Stimulated activated CD4-positive, alpha-beta T cell treated with anti-CD3 and anti-CD28 coated beads, Interleukin-15, amount 100 ng/mL, for 48 hours (primary cell): Measurements from ENCODE around the gene GUCA1C.

ENCODE experiments used
- DNase-seq, 2 donors: peaks; one replicate each; pipeline ENCODE4 v3.0.0-alpha.2; 2020; ENCODE audit warnings: low read depth in 2 of 2

Gene GUCA1C

DNA sequence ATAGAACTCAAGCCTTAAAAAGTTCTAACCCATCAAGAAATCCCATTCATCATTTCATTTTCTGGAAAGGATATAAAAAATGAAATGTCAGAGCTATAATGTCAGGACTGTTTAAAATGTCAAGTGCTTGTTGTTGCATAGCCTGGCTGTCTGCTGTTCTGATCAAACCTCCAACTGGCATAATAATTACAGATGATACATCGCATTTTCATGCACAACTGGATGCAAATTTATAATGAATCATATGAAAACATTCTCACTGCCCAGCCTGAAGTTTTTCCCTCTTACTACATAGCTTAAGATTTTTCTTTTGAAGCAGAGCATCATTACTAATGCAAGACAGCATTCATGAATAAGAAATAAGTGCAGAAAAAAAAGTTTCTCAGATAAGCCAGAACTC lies 46.5 kb downstream of the GUCA1C start:
- DNase-seq, result no peak

DNA sequence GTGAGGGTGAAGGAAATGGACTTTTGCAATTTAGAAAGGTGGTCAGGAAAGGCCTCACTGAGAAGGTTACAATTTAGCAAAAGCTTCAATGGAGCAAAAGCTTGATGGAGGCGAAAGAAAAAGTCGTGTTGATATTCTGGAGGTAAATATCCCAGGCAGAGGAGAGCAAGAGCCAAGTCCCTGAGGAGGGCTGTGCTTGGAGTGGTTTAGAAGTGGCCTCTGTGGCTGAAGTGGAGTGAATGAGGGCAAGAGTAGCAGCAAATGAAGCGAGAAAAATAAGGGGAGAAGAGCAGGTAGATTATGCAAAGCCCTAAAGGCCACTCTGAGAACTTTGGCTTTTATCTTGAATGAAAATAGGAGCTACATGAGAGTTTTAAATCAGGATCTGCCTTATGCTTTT lies 54.1 kb downstream of the GUCA1C start:
- DNase-seq, result no peak

GRCh38 chr3:108897883-108898282 lies 55.8 kb downstream of the GUCA1C start:
- DNase-seq, result no peak

DNA sequence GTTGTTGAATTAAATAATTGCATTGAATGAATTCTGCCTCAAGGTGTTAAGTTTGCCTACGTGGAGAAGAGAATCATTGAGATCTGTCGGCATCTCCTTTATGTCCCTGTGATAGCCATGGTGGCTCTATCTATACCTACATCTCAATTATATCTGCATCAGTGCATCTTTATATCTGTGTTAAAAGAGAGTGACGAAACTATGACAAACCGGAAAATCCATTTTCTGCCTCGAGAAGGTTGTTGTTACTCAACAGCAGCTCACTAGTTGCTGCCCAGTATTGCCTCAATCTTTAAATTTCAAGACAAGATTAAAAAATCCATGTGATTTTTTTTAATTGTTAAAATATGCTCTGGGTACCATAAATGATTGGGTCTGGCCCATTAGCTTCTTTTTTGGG lies 58.7 kb downstream of the GUCA1C start:
- no peak for DNase-seq

DNA sequence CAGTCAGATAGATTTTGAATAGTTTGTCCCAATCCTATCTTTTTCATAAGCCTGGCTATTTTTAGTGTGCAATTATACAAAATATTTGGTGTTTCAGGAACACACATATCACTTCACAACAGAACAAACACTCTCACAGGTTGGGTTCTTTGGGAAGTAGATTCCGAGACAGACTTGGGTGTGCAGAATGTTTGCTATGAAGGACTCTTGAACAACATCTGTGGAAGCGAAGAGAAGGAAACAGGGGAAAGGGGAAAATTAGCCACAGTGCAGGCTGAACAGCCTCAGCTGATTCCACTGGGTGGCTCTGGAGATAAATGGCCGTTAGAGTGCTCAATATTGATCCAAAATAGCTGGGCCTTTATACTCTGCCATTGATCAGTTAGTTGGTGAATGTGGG lies 61.8 kb downstream of the GUCA1C start:
- DNase-seq, result no peak

GRCh38 chr3:108887777-108888176 lies 65.9 kb downstream of the GUCA1C start:
- no peak for DNase-seq

DNA sequence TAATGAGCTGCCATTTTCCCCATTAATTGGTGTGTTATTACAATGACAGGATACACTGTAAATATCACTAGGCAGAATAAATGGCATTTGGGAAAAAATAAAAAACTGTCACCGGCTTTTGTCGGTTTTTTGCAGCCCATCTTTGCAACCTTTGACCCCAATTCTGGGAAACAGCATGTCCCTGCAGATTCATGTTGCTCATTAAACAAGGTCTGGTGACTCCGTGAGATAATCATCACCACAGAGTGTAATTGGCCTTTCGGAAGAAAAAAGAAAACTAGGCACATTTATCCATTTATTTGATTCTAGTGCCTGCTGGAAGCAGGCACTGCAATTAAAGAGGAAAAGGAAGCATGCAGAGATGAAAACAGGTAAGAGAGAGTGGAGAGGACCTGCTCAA lies 66.6 kb downstream of the GUCA1C start:
- DNase-seq, result no peak

DNA sequence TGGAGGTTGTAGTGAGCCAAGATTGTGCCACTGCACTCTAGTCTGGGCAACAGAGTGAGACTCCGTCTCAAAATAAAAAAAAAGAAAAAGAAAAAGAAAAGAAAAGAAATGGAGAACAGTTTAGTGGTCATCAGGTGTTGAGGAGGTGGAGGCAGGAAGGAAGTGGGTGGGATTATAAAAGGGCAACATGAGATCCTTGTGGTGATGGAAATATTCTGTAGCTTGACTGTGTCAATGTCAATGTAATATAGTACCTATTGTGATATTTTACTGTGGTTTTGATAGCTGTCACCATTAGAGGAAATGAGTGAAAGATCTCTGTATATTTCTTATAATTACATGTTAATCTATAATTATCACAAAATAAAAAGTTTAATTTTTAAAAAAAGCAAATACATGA lies 70.3 kb downstream of the GUCA1C start:
- no peak for DNase-seq

DNA sequence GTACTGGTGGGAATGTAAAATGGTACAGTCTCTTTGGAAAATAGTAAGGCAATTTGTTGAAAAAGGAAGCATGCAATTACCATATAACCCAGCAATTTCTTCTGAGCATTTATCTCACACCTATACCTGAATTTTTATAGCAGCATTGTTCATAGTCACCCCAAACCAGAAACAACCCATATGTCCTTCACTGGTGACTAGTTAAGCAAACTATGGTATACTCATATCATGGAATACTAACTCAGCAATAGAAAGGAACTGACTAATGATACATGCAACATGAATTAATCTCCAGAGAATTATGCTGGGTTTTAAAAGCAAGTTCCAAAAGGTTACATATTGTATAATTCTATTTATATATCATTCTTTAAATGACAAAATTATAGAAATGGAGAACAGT lies 70.9 kb downstream of the GUCA1C start:
- DNase-seq, result no peak

GRCh38 chr3:108879915-108880314 lies 73.8 kb downstream of the GUCA1C start:
- no peak for DNase-seq

DNA sequence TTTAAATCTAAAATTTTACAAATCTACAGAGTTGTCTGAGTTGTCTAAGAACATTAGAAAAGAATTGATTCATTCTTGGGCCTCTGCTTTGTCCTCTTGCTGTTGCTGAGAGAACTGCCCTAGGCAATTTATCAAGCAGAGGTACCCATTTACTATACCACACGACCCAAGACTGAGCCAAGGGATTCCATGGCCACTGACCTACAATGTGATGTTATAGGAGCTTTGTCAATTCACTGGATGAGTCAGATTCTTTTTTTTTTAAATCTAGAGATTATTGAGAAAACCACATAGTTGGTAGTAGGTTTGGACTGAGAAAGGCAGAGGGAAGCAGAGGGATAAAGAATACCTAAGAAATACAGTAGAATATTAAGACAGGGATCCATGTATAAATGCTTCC lies 75.8 kb downstream of the GUCA1C start:
- DNase-seq, result no peak

- no peak for DNase-seq
These were observed 89.9 kb downstream of the GUCA1C start for GRCh38 chr3:108863799-108864135.

- DNase-seq, result no peak
These were observed 90.5 kb downstream of the GUCA1C start for GRCh38 chr3:108862865-108863798.

DNA sequence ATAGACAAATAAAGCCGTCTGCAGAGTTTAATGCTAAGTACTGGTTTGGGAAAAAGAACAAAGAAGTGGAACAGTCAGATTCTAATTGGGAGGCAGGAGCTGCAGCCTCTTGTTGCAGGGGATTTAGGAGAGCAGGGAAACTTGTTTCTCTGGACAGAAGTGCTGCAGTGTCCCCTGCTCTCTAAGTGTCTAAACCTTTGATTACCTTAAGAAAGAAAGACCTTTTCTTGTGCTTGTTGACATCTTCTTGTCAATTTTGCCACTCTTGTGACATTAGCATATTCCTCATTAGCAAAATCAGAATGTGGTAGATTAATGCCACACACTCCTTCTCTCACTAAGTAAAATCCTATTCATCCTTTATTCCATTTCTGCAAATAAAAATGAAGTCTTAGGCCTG lies 92.3 kb downstream of the GUCA1C start:
- DNase-seq, result no peak
